Measurements from ENCODE around the gene PPIG.

GRCh38 chr2:169673921-169674320 lies 89.8 kb downstream of the PPIG start:
- TF ChIP-seq YY1 (IDR thresholded peaks at IDR 0.05; ENCODE audit: insufficient read depth, insufficient read length), result no peak
- TF ChIP-seq ZNF274 (IDR thresholded peaks at IDR 0.05; ENCODE audit: low read depth, low read length), result no peak
- no peak for TF ChIP-seq SUZ12 (IDR thresholded peaks at IDR 0.05; ENCODE audit: extremely low read depth, insufficient read depth, insufficient read length)

All from NT2/D1 (cell line).